Measurements from ENCODE around the gene WSB2.

The WSB2 gene

DNA sequence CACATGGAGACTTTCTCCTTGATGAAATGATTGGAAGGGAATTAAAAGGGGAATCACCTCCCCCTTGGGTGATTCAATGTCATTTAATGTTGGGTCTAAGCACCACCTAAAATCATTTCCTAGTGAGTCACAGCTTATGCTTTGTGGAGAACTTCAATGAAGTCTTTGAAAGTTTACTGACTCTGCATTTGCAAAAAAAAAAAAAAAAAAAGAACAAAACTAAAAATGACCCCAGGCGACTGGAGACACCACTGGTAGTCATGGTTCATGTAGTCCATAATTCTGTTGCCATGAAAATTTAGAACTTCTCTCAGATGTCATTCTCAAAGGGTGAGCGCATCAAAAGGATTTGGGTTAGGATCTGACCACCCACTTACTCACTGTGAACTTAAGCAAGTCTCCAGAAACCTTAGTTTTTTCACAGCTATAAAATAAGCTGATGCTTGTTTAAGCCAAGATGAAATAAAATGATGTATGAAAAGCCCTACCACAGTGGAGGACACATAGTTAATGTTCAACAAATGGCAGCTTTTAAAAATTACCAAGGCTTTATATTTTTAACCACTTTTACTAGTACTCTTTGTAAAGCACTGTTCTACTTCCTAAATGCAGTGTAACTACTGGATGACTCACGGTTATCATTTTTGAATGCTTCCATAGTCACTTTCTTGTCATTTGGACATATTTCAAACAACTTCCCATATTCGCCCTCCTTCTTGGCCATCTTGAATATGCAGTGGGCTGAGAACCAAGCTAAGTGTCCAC is 74.1 kb downstream of the WSB2 start:
- DNase-seq, result no peak

DNA sequence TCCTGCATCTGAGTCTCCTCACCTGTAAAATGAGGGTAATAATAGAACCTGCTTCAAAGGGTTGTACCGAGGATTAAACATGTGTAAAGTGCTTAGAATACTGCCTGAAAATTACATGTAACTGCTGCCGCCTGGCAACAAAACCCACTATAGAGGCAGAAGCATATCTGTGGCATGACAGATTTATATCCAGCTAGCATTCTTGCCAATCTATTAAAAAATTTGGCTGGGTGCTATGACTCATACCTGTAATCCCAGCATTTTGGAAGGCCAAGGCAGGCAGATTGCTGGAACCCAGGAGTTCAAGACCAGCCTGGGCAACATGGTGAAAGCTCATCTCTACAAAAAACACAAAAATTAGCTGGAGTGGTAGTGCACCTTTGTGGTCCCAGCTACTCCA is 75.8 kb downstream of the WSB2 start:
- no peak for DNase-seq
